HK-2 (cell line): ENCODE data around the gene KPTN.
A peak's percentile ranks its signal among the peaks of the same experiment; 100 is the strongest.

Experiments
- DNase-seq: peaks from one replicate; pipeline ENCODE4 v3.0.0-alpha.2; 2018; ENCODE audit not compliant: unreplicated experiment

The KPTN gene

GRCh38 chr19:47435883-47436417 lies 48.1 kb downstream of the KPTN start:
- no peak for DNase-seq

GRCh38 chr19:47435196-47435595 lies 48.8 kb downstream of the KPTN start:
- DNase-seq: no peak

DNA sequence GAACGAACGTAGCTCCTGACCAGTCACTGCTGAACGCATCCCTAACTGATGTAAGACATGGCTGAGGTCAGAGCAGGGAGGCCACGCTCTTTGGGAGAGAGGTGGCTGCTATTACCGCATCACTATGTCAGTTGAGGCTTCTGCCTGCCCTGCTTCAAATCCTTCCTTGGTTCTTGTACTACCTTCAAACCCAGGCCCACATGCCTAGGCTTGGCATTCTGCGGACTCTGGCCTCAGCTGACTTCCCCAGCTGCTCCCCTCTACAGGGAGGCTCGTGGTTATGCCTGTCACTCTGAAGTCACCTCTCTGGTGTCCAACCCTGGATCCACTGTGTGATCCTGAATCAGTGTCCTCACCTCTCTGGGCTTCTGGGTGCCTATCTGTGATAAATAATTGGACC lies 49.9 kb downstream of the KPTN start:
- DNase-seq: no peak

- DNase-seq: no peak
Measured at GRCh38 chr19:47433121-47433520, 50.9 kb downstream of the KPTN start.

DNA sequence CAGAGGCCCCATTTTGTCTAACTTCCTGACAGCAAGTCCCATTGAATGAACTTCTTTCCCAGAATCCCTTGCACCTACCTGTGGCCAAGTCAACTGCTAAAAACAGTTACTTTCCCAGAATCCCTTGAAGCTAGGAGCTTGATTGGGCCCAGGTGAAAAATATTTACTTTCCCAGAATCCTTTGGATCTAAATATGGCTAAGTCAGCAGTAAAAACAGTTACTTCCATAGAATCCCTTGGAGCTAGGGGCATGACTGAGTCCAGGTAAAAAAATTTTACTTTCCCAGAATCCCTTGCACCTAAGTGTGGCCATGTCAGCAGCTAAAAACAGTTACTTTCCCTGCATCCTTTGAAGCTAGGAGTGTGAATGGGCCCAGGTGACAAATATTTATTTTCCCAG lies 51.5 kb downstream of the KPTN start:
- DNase-seq: no peak

DNA sequence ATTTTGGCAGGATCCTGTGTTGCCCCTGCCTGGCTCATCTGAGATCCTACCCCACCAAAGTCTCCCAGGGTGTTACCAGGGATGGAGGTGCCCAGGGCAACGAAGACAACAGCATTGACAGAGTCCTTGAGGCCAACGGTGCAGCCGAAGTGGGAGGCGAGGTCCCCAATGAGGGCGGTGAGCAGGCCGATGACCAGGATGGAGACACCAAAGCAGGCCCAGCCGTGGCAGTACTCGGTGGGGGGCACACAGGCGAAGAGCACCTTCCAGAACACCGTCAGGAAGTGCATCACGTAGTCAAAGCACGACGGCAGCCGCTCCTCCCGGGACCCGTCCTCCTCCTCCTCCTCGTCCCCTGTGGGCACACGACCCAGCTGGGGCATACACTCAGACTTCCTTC lies 51.9 kb downstream of the KPTN start:
- no peak for DNase-seq

DNA sequence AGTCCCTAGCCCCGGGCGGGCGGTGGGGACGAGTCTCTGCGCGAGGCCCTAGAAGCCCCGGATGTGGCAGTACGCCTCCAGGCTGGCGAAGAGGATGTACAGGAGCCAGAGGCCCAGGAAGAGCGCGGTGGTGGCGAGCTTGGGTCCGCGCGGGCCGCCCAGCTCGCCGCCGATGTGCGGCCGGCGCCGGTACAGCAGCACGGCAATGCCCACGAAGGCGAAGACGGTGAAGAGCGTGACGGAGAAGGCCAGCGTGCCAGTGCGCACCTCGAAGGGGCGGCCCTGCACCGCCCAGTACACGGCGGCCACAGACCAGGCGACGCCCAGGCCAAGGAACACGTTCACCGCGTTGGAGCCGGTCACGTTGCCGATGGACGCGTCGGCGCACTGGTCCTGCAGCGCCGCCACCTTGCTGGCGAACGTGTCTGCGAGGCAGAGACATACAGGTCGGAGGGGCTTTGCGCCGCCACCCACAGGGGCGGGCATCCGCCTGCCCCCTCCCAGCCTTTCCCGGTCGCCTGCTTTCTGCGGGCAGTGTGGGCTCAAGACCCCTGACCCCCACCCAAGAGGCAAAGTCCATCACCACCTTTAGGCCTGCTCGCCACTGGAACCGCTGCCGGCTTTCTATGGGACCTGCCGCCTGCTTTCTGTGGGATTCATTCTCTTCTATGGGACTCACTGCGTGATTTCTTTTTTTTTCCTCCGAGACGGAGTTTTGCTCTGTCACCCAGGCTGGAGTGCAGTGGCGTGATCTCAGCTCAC lies 53.8 kb downstream of the KPTN start:
- no peak for DNase-seq

- no peak for DNase-seq
Measured at GRCh38 chr19:47429140-47429793, 54.8 kb downstream of the KPTN start.

DNA sequence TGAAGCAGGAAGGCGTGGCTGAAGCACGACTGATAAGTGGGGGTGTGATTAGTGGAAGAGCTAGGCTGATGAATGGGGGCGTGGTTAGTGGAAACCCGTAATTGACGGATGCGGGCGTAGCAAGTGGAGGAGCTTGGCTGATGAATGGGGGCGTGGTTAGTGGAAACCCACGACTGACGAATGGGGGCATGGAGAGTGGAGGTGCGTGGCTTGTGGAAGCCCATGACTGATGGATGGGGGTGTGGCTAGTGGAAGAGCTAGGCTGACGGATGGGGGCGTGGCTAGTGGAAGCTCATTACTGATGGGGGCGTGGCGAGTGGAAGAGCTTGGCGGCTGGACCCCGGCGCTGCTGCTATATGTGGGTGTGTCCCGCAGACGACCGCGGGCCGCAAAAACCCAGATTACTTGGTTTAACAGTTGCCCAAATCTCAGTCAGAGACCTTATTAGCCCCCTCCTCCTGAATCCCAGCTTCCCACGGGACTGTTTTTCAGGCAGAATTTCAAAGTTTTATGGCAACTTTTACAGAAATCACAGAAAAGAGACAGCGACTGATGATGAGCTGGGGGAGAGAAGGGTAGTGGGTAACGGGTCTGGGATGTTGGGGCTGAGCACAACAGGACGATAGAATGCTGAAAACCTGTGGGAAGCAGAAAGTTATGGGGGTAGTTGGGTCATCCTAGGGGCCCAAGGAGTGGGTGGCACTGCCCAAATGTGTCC lies 55.7 kb downstream of the KPTN start:
- peak; percentile 96 for DNase-seq

DNA sequence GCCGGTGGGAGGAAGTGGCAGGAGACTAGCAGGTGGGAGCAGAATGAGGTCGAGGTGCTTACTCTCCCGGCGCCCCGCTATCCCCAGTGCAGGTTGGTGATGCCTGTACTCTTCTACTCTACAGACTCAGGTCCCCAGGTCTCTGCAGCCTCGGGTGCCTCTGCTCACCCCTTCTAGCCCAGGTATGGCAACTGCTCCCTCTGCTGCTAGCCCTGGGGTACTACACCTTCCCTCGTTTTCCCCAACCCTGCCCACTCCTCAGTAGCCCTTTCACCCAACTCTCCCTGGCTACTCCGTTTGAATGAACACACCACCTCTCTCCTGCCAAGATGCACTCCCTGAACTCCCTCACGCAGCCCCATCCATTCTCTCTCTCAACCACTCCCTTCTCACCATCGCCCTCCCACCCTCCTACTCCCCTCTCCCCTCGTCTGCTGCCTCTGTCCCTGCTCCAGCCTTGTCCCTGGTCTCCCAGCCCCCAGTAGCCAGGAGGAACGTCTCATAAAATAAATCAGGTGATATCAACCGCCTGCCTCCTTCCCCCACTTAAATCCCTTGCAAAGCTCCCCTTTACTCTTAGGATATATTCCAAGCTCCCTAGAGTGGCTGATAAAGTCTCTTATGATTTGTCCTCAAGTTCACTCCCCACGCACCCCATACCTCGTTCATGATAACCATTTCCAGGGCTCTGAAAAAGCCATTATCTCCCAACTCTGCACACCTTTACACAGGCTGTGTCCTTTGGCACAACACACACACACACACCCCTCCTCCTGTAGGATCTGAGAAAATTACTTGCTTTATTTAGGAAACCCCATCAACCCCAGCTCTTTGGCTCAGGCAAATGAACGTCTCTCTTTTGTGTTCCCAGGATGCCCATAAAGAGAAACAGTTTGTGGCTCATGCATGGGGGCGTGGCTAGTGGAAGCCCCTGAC lies 56.5 kb downstream of the KPTN start:
- DNase-seq: peak; percentile 81
